Renal cortex interstitium (tissue), 11 donors: ENCODE measurements around the gene CAPN12. TPM values are rescaled to one million over a fixed set of nuclear protein-coding genes. Genes with fewer than 3 reads are reported as not detected.

Experiments used
- DNase-seq, 11 donors: peaks; one replicate each; pipeline ENCODE4 v3.0.0-alpha.2; 2013; ENCODE audit warnings: low read depth in 9 of 11, low spot score in 4 of 11; ENCODE audit errors: extremely low read depth in 1 of 11
- polyA plus RNA-seq, 3 donors: library from polyadenylated mRNA; unstranded; fragments of 120-200 nt; gene quantifications; one replicate each; pipeline ENCODE4 v1.2.1, GENCODE V29; 2013; ENCODE audit not compliant: insufficient read length in 3 of 3

Gene CAPN12
- polyA plus RNA-seq, 3 donors: 7.8 to 17.4 (median 9.7) TPM

DNA sequence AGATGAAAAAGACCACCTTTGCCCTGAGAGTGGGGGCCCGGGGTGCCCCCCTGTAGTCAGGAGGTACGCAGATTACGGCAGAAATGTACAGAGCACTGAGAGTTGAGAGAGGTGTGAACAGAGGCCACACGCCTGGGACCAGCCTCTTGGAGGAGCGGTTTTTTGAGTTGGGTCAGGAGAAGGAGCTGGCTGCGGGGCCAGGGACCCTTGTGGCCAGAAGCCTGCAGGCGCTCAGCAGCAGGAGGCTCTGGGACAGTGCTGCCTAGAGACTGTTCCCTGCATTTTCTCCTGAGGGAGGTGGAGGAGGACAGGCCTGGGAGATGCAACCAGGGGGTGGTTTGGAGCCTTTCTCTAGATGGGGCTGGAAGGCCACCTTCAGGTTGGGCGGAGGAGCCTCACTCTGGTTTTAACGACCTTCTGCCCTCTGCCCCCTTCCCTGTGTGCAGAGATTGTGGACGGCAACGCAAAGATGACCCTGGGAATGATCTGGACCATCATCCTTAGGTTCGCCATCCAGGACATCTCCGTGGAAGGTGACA lies 39.7 kb downstream of the CAPN12 start:
- DNase-seq: no peak

GRCh38 chr19:38703509-38703908 lies 40.8 kb downstream of the CAPN12 start:
- no peak for DNase-seq

DNA sequence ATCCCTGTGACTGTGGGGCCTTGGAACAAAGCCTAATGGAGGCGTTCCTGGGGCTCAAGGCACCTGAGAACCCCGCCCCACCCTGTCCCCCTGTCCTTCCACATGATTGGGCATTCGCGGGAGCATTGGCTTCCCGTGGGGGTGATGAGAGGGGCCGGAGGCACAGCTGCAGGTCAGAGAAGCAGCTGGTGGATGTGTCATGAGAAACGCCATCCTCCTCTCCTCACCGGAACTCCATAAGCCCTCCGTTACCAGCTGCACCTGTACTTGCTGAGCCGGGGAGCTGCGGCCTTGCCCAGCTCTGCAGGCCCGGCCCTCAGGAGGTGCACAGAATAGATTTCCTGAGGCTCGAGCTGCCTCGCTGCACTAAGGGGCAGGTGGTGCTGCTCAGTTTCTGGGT lies 42.0 kb downstream of the CAPN12 start:
- DNase-seq: no peak

DNA sequence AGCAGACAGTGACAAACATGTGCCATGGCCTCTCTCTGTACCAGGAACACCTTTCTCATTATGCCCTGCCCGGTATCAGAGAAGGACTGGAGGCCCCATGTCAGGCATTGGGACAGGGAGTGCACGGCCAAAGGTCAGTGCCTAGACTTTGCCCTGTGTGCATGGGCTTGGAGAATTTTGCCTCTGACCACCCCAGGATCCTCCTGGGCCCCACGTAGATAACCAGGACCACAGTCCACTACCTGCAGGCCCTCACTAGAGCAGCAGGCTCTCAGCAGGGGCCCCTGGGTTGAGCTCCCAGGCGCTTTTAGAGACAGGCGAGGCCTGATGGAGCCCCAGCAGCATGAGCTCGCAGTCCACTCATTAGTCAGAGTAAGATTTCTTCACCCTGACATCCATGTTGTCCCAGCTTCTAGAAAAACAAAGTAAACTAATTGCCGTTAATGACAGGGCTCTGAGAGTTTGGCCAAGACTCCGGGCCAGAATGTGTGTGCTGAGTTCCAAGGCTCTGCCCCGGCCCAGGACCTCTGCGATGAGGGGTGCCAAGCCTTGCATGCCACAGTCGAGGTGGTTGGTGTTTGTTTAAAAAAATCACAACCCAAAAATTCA lies 42.7 kb downstream of the CAPN12 start:
- no peak for DNase-seq

- DNase-seq: no peak
Observed at GRCh38 chr19:38700902-38701454, 43.3 kb downstream of the CAPN12 start.

DNA sequence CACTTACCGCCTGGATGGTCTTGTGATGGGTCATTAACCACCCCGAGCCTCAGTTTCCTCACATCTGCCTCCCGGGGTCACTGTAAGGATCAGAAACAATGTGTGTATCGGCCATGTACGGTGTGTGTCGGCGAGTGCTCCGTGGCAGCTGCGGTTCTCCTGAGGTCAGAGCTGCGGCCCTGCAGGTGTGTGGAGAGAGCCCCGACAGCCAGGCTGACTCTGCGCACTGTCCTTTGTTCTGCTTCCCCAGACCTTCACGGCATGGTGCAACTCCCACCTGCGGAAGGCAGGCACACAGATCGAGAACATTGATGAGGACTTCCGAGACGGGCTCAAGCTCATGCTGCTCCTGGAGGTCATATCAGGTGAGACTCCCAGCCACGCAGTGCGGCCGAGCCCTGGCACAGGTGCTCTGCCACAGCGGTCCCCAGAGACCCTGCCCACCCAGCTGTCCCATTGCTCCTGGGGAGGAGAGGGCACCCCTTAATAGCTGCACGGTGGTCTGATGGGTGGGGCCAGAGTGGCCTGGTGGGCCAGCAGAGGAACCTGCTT lies 43.8 kb downstream of the CAPN12 start:
- DNase-seq: no peak

DNA sequence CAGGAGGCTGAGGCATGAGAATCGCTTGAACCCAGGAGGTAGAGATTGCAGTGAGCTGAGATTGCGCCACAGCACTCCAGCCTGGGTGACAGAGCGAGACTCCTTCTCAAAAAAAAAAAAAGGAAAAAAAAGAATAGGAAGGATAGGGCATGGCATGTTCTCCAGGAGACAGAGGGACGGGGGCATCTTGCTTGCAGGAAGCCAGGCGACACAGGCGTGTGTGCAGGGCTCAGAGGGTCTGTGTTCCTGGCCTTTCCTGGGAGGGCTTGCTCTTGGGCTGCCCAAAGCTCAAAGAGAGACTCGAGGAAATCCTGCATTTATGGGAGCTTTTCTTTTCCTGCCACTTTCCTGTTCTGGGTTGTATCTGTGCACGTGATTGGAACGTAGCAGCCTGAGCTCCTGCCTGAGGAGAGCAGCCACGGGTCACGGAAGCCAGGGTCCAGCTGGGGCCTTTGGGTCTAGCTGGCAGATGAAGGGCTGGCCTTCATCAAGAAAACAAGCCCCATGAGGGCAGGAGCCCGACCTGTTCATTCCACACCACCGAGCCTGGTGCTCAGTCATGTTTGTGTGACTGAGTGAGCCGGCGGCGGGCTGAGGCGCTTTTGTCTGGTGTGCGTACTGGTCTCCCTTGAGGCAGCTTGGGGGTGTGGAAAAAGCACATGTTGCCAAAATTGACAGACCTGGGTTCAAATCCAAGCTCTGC lies 44.5 kb downstream of the CAPN12 start:
- no peak for DNase-seq

GRCh38 chr19:38699027-38699346 lies 45.3 kb downstream of the CAPN12 start:
- DNase-seq: no peak

GRCh38 chr19:38698225-38699026 lies 45.8 kb downstream of the CAPN12 start:
- DNase-seq: no peak

DNA sequence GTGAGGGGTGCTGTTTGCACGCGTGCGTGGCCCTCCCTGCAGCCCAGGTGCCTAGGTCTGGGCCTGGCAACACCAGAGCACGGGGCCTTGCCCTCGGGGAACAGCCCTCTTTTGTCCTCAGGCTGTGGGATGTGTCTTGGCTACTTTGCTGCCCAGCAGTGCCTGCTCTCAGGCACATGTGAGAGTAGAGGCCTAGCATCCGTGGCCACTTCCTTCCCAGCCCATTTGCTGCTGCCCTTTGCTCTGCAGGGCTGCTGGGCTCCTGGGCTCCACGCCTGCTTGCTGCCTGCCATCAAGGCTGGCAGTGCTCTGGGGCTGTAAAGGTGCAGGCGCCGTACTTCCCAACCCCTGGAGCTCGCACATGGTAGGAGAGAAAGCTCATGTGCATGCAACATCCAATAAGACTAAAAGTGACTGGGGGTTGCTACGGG lies 46.6 kb downstream of the CAPN12 start:
- no peak for DNase-seq

DNA sequence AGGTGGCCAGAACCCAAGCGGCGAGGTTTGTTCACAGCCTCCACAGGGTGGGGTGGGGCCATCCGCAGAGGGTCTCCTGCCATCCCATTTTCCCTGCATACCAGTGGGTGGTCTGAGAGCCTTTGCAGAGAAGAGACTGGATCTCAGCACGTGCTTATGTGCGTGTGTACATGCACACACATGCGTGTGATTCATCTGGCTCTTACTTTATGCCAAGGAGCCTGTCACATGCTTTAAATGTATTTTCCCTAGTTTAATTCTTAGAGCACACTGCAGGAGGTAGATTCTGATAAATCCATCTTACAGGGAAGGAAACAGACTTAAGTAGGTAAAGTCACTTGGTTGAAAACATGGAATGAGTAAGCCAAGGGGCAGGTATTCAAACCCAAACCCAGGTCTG lies 47.1 kb downstream of the CAPN12 start:
- DNase-seq: no peak

DNA sequence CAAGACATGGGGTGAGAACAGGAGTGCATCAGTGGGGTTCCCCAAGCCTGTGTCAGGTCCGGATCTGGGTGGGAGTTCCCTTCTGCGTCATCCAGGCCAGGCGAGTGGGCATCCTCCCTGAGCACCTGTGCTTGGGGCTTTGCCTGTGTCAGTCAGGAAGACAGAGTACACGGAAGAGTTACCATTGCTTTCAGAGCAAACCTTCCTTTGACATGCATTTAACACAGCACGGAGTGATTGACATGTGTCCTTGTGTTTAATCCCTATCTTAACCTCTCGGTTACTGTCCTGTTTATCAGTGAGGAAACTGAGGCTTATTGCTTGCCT lies 47.6 kb downstream of the CAPN12 start:
- DNase-seq: no peak

DNA sequence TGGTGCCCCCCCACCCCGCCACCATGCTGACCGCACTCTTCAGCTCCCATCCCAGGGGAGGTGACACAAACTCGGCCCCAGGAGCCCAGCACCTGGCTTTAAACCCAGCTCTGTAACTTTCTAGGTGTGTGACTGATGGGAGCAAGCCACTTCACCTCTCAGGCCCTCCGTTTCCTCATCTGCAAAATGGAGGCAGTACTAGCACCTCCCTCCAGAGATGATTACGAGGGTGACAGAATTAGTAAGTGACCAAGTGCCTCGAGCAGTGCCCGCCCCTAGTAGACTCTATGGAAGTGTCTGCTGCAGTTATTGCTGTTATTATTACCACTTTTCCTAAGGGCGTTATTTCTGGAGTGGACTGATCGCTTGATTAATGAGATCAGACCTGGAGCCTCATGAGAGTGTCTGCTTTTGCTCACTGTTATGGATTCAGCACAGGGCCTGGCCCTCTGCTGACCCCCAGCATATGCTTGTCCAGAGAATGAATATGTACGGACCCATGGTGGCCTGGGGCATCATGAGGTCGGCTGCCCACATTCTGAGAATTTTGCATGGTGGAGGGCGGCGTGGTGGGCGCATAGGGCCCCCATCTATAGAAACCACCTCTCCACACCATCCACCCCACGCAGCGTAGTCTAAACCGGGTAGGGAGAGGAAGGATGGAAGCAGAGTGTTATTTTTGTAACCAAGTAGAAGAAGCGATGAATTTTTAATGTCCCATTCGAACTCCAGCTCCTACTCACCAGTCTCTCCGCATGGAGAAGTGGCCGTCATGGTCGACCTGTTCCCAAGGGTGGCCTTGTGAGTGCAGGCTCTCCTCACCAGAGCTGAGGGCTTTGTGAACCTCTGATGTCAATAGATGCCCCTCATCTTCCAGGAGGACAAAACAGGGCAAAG lies 48.2 kb downstream of the CAPN12 start:
- DNase-seq: no peak

DNA sequence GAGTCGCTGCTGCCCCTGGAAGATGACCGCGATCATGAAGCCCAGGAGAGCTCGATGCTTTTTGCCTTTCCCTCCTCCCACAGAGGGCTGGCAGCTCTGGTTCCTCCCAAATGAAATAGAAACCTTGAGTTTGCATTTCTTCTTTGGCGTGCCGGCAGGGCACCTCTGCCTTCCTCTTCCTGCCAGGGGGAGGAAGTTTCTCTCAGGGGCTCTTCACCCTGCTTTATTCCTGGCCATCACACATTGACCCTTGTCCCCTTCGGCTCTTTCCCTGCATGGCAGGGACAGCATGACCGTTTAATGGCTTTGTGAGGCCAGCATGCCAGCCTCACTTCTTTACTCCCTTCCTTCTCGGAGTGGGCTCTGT lies 49.0 kb downstream of the CAPN12 start:
- DNase-seq: no peak

DNA sequence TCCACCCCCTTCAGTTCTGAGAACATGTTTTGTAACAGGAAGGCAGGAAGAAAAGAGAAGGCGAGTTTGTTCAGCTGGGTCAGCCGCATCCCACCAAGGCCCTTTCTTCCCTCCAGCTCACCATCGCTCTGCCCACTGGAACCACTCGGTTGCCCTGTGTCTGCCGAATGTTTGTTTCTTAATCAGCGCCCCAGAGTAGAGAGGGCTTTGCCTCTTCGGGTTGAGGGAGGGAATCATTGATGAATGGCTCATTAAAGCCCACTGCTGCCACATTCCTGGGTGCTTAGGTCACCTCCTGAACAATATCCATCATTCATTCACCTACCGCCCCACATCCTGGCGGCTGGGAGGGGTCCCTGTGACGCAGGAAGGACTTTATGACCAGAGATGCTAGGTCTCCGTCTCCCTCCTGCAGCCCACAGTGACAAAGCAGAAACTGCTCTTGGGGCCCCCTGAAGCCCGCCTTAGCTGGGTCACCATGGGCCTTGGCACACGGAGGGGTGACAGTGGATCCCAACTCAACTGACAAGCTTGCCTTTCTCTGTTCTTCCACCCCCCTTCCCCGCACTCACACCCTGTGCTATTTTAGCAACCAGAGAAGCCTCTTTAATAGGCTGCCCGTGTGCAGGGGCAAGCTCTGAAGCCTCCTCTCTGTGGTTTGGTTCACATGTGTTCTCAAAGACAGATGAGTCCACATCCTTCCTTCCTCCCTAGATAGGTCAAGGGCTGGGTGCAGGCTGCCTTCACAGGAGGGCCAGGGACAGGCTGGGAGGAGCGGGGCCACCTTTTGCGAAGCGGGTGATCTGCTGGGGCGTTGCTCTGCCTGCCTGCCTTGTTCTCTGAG lies 50.7 kb downstream of the CAPN12 start:
- peak in 10 of 11 donors; percentile 63 to 89 (median 74) for DNase-seq

DNA sequence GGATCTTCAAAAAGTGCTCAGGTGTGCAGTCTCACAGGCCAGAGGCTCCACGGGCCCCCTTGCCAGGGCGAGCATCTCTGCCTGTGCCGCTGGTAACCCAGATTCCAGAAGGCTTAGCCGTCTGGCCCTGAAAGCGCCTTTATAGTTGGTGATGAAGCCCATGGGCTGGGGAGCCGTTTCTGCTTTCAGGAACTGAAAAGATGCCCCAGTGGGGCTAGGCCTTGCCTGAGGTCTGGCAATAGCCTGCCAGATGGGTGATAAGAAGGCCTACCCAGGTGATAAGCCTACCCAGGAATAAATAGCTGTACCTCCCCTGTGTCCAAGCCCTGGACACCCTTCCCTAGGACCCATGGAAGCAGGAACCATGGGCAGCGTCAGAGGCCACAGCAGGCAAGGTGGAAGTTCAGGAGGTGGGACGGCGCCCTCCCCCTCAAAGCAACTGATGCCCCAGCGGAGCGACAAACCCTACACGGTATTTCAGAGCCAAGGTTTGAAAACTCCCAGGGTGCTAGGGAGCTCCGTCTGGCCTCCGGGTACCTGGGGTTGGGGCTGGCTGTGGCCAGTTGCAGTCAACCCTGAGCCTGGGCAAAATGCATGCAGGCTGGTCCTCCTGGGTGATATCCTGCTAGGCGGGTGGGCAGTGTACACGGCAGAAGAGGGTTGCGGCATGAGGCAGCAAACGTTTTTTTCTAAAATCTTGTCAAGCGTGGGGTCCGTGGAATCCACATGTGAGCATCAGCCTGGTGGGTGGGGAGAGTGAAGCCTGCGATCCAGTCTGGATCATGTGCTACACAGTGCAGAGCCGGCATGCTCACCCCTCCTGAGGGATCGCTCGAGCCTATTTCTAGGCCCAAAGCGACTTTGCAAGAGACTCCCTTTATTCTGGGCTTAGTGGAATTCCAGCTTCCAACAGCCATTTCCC lies 51.6 kb downstream of the CAPN12 start:
- DNase-seq: no peak

DNA sequence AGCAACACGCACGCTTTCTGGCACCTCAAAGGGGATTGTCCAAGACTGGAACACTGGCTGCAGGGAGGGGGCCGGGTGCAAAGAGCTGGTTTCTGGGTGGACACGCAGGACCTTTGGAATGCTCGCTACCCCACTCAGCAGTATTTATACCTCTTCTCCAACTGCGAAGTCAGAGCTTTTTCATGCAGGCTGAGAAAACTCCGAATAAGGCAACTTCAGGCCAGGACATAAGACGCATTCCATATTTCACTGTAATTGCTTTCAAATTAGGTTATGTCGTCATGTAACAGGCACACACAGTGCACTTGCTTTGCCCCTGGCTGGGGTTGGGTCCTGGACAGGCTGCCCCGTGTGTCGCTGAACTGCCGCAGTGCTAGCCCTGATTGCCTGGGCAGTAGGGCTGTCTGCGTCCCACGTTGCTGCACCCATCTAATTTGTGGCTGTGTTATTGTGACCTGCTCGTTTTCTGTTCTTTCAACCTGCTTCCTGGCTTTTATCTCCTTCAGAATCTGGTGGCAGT lies 52.3 kb downstream of the CAPN12 start:
- peak in 1 of 11 donors; percentile 58 for DNase-seq
